ENCODE results near the gene ELK3. TPM values are rescaled to one million over a fixed set of nuclear protein-coding genes. Genes with fewer than 3 reads are reported as not detected.

The ELK3 gene
- total and polyA plus RNA-seq, 2 experiments from 2014 or later = 5.5 to 8.3 TPM

DNA sequence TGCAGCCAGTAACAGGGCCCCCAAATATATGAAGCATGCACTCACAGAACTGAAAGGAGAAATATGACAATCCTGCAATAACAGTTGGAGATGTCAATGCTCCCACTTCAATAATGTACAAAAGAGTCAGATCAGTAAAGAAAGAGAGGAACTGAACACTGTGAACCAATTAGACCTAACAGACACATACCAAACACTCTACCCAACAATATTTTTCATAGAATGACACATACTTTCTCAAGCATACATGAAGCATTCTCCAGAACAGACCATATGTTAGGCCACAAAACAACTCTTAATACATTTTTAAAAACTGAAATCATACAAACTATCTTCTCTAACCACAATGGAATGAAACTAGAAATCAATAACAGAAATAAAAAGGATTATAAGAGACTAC, 80.2 kb downstream of the ELK3 start:
- DNase-seq (ENCODE audit: low spot score) = no peak
- H3K4me3 ChIP-seq = no peak overlapping the region
- H3K27me3 ChIP-seq (ENCODE audit: insufficient read depth) = no peaks in the 10 kb centered on the region
- Mint-ChIP-seq H3K27me3 (ENCODE audit: insufficient read depth, low read depth, poor library complexity) (no peaks in the 10 kb centered on the region), H3K36me3 (ENCODE audit: low read depth) (no peaks in the 10 kb centered on the region; the same call in 1 of the 3 replicates), H3K27ac (no peak overlapping the region), H3K4me3 (no peak overlapping the region), H3K4me1 (no peaks in the 10 kb centered on the region), H3K9me3 (no peaks in the 10 kb centered on the region)
- H3K9me2 ChIP-seq (ENCODE audit: insufficient read depth) = no peaks in the 10 kb centered on the region
- no peak for TF ChIP-seq EZH2 (IDR thresholded peaks at IDR 0.05; ENCODE audit: low read depth, unreplicated experiment)
- no peak overlapping the region for H2AFZ ChIP-seq
- H3F3A ChIP-seq (replicated peaks; ENCODE audit: low read depth) = no peaks in the 10 kb centered on the region
- H3K27ac ChIP-seq (ENCODE audit: low read depth) = no peak overlapping the region
- no peaks in the 10 kb centered on the region for H3K36me3 ChIP-seq (ENCODE audit: insufficient read depth)
- no peaks in the 10 kb centered on the region for H3K79me2 ChIP-seq (replicated peaks; ENCODE audit: insufficient read depth)
- H3K4me1 ChIP-seq (ENCODE audit: insufficient read depth) = no peaks in the 10 kb centered on the region
- H3K4me2 ChIP-seq = no peak overlapping the region
- ATAC-seq = no peak
- H4K20me1 ChIP-seq (replicated peaks; ENCODE audit: insufficient read depth) = no peaks in the 10 kb centered on the region

DNA sequence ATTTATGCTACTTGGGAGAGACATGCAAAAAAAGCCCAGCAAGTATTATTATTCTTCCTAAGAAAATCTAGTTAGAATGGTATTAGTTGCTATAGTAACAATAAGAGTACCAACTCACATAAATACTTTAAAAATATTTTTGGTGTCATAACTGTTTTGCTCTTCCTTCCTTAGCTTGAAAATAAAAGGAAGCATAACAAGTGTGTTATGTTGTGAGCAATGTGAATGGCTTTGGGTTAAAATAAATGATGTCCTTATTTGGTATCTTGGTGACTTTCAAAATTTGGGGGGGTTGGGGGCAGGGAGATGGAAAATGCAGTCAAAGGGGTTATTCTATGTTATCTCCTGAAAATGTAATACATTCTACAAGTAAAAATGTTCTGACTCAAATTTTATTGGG, 91.0 kb downstream of the ELK3 start:
- Histone ChIP-seq H3K27ac (ENCODE audit: low read depth) (no peak overlapping the region), H3F3A (replicated peaks; ENCODE audit: low read depth) (no peaks in the 10 kb centered on the region), H3K36me3 (ENCODE audit: insufficient read depth) (peaks cover 6% of the 10 kb centered on the region; the same call in 1 of the 2 replicates), H4K20me1 (replicated peaks; ENCODE audit: insufficient read depth) (no peaks in the 10 kb centered on the region), H3K4me3 (no peak overlapping the region), H3K4me1 (ENCODE audit: insufficient read depth) (no peaks in the 10 kb centered on the region), H3K4me2 (no peak overlapping the region), H3K79me2 (replicated peaks; ENCODE audit: insufficient read depth) (no peaks in the 10 kb centered on the region), H3K27me3 (ENCODE audit: insufficient read depth) (no peaks in the 10 kb centered on the region), H3K9me2 (ENCODE audit: insufficient read depth) (no peaks in the 10 kb centered on the region), H2AFZ (no peak overlapping the region)
- no peak overlapping the region for H3K4me3 Mint-ChIP-seq
- H3K36me3 Mint-ChIP-seq (ENCODE audit: low read depth) = peaks cover 21% of the 10 kb centered on the region
- DNase-seq (ENCODE audit: low spot score) = no peak
- H3K27me3 Mint-ChIP-seq (ENCODE audit: insufficient read depth, low read depth, poor library complexity) = no peaks in the 10 kb centered on the region
- no peak overlapping the region for H3K27ac Mint-ChIP-seq
- no peaks in the 10 kb centered on the region for H3K9me3 Mint-ChIP-seq
- no peaks in the 10 kb centered on the region for H3K4me1 Mint-ChIP-seq
- ATAC-seq = no peak
- TF ChIP-seq, protein P1, sequence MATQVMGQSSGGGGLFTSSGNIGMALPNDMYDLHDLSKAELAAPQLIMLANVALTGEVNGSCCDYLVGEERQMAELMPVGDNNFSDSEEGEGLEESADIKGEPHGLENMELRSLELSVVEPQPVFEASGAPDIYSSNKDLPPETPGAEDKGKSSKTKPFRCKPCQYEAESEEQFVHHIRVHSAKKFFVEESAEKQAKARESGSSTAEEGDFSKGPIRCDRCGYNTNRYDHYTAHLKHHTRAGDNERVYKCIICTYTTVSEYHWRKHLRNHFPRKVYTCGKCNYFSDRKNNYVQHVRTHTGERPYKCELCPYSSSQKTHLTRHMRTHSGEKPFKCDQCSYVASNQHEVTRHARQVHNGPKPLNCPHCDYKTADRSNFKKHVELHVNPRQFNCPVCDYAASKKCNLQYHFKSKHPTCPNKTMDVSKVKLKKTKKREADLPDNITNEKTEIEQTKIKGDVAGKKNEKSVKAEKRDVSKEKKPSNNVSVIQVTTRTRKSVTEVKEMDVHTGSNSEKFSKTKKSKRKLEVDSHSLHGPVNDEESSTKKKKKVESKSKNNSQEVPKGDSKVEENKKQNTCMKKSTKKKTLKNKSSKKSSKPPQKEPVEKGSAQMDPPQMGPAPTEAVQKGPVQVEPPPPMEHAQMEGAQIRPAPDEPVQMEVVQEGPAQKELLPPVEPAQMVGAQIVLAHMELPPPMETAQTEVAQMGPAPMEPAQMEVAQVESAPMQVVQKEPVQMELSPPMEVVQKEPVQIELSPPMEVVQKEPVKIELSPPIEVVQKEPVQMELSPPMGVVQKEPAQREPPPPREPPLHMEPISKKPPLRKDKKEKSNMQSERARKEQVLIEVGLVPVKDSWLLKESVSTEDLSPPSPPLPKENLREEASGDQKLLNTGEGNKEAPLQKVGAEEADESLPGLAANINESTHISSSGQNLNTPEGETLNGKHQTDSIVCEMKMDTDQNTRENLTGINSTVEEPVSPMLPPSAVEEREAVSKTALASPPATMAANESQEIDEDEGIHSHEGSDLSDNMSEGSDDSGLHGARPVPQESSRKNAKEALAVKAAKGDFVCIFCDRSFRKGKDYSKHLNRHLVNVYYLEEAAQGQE (IDR thresholded peaks at IDR 0.05; ENCODE audit: unreplicated experiment) = no peak
- TF ChIP-seq CREB1 (CRISPR knock-in tag; IDR thresholded peaks at IDR 0.05; ENCODE audit: low read depth) (no peak), STAT1 (IDR thresholded peaks at IDR 0.05; ENCODE audit: unreplicated experiment) (no peak), ZNF114 (CRISPR knock-in tag; IDR thresholded peaks at IDR 0.05) (no peak), ZNF331 (CRISPR knock-in tag; IDR thresholded peaks at IDR 0.05; ENCODE audit: low read depth) (no peak), EZH2 (IDR thresholded peaks at IDR 0.05; ENCODE audit: low read depth, unreplicated experiment) (no peak), JUNB (IDR thresholded peaks at IDR 0.05; ENCODE audit: unreplicated experiment) (no peak), NANOG (IDR thresholded peaks at IDR 0.05; ENCODE audit: borderline replicate concordance) (no peak), EZH2phosphoT487 (IDR thresholded peaks at IDR 0.05; ENCODE audit: unreplicated experiment) (no peak), POLR2AphosphoS5 (IDR thresholded peaks at IDR 0.05; ENCODE audit: low read depth) (no peak)
- TF ChIP-seq, protein P2, sequence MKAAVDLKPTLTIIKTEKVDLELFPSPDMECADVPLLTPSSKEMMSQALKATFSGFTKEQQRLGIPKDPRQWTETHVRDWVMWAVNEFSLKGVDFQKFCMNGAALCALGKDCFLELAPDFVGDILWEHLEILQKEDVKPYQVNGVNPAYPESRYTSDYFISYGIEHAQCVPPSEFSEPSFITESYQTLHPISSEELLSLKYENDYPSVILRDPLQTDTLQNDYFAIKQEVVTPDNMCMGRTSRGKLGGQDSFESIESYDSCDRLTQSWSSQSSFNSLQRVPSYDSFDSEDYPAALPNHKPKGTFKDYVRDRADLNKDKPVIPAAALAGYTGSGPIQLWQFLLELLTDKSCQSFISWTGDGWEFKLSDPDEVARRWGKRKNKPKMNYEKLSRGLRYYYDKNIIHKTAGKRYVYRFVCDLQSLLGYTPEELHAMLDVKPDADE (IDR thresholded peaks at IDR 0.05) = no peak
- TF ChIP-seq, protein P3, sequence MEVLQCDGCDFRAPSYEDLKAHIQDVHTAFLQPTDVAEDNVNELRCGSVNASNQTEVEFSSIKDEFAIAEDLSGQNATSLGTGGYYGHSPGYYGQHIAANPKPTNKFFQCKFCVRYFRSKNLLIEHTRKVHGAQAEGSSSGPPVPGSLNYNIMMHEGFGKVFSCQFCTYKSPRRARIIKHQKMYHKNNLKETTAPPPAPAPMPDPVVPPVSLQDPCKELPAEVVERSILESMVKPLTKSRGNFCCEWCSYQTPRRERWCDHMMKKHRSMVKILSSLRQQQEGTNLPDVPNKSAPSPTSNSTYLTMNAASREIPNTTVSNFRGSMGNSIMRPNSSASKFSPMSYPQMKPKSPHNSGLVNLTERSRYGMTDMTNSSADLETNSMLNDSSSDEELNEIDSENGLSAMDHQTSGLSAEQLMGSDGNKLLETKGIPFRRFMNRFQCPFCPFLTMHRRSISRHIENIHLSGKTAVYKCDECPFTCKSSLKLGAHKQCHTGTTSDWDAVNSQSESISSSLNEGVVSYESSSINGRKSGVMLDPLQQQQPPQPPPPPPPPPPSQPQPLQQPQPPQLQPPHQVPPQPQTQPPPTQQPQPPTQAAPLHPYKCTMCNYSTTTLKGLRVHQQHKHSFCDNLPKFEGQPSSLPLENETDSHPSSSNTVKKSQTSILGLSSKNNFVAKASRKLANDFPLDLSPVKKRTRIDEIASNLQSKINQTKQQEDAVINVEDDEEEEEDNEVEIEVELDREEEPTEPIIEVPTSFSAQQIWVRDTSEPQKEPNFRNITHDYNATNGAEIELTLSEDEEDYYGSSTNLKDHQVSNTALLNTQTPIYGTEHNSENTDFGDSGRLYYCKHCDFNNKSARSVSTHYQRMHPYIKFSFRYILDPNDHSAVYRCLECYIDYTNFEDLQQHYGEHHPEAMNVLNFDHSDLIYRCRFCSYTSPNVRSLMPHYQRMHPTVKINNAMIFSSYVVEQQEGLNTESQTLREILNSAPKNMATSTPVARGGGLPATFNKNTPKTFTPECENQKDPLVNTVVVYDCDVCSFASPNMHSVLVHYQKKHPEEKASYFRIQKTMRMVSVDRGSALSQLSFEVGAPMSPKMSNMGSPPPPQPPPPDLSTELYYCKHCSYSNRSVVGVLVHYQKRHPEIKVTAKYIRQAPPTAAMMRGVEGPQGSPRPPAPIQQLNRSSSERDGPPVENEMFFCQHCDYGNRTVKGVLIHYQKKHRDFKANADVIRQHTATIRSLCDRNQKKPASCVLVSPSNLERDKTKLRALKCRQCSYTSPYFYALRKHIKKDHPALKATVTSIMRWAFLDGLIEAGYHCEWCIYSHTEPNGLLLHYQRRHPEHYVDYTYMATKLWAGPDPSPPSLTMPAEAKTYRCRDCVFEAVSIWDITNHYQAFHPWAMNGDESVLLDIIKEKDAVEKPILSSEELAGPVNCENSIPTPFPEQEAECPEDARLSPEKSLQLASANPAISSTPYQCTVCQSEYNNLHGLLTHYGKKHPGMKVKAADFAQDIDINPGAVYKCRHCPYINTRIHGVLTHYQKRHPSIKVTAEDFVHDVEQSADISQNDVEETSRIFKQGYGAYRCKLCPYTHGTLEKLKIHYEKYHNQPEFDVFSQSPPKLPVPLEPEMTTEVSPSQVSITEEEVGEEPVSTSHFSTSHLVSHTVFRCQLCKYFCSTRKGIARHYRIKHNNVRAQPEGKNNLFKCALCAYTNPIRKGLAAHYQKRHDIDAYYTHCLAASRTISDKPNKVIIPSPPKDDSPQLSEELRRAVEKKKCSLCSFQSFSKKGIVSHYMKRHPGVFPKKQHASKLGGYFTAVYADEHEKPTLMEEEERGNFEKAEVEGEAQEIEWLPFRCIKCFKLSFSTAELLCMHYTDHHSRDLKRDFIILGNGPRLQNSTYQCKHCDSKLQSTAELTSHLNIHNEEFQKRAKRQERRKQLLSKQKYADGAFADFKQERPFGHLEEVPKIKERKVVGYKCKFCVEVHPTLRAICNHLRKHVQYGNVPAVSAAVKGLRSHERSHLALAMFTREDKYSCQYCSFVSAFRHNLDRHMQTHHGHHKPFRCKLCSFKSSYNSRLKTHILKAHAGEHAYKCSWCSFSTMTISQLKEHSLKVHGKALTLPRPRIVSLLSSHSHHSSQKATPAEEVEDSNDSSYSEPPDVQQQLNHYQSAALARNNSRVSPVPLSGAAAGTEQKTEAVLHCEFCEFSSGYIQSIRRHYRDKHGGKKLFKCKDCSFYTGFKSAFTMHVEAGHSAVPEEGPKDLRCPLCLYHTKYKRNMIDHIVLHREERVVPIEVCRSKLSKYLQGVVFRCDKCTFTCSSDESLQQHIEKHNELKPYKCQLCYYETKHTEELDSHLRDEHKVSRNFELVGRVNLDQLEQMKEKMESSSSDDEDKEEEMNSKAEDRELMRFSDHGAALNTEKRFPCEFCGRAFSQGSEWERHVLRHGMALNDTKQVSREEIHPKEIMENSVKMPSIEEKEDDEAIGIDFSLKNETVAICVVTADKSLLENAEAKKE (CRISPR knock-in tag; IDR thresholded peaks at IDR 0.05) = no peak

All from GM23338 (cell line).